Left forelimb (tissue), 1 donor: ENCODE results near the gene HSPD1.
"Not testable (repeated sequence)": the region's sequence is repeated elsewhere in the genome, so short reads cannot be mapped to it uniquely, and the experiment has no call there.

ENCODE experiments used
- DNase-seq: peaks from one replicate; pipeline ENCODE4 v3.0.0-alpha.2; 2018; ENCODE audit warnings: low spot score

Gene HSPD1

DNA sequence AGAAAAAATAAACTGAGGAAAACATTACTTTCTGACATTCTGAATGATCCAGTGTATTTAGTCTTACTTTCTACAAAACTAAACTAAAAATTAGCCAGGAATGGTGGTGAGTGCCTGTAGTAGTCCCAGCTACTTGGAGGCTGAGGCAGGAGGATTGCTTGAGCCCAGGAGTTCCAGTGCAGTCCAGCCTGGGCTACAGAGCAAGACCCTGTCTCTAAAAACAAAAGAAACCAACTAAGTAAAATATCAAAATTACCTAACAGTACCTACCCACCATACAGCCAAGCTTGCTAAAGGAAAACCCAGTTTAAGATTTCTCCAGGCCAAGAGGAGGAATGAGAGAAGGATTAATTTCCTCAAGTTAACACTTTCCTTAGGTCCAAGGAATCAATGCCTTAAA lies 2.9 kb downstream of the HSPD1 start:
- DNase-seq: no peak

DNA sequence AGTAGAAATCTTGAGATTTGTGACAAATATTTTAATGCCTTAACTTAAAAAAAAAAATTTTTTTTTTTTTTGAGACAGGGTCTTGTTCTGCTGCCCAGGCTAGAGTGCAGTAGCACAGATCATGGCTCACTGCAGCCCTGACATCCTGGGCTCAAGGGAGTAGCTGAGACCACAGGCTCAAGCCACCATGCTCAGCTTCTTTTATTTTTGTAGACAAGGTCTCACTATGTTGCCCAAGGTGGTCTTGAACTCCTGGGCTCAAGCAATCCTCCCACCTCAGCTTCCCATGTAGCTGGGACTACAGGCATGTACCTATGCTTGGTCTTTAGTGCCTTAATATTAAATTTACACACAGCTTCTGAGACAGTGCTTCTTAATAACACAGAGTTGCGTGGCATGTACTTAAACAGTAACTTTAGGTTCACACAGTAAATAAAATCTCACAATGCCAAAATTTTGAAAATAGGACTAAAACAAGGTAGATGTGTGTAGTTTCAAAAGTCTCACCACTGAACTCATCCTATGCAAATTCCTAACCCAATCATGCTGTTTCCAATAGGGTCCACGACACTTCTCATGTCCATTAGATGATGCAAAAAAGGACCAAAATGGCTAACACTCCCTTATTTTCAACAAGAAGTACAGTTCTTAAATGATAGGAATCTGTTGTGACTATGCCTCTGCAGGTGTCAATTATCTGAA lies 4.1 kb downstream of the HSPD1 start:
- DNase-seq: no peak

DNA sequence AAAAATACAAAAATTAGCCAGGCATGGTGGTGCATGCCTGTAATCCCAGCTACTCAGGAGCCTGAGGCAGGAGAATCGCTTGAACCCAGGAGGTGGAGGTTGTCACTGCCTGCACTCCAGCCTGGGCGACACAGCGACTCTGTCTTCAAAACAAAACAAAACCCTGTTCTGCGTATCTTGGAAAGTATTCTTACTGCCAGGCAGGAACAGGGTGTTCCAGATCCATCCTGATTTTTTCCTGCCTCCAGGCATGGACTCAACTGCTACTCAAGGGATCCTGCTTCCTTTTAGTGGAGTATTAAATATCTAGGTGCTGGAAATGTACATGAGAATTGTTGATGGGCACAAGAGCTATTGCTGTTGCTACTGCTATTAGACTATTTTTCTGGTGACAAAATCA lies 12.3 kb downstream of the HSPD1 start:
- DNase-seq: no peak

DNA sequence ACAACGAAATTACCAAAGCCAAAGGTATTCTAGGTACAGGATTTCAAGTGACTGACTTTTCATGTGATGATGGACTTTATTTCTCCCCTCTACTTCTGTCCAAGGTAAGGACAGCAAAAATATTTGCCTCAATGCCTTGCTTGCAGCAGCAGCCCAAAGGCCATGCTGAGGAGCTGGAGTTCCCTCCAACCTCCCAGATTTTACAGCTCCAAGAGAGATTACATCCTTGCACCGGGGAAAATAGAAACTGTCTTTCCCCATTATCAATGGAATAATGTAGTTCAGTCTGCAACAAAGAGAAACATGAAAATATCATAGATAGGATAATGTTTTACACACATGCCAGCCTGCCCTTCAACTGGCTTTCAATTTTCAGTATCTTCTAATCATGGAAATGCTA lies 13.5 kb downstream of the HSPD1 start:
- no peak for DNase-seq

DNA sequence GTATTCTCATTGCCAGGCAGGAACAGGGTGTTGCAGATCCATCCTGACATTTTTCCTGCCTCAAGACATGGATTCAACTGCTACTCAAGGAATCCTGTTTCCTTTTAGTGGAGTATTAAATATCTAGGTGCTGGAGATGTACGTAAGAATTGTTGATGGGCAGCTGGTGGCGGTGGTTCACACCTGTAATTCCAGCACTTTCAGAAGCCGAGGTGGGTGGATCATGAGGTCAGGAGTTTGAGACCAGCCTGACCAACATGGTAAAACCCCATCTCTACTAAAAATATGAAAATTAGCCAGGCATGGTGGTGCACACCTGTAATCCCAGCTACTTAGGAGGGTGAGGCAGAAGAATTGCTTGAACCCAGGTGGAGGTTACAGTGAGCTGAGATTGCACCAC lies 15.4 kb downstream of the HSPD1 start:
- DNase-seq: not testable (repeated sequence)

DNA sequence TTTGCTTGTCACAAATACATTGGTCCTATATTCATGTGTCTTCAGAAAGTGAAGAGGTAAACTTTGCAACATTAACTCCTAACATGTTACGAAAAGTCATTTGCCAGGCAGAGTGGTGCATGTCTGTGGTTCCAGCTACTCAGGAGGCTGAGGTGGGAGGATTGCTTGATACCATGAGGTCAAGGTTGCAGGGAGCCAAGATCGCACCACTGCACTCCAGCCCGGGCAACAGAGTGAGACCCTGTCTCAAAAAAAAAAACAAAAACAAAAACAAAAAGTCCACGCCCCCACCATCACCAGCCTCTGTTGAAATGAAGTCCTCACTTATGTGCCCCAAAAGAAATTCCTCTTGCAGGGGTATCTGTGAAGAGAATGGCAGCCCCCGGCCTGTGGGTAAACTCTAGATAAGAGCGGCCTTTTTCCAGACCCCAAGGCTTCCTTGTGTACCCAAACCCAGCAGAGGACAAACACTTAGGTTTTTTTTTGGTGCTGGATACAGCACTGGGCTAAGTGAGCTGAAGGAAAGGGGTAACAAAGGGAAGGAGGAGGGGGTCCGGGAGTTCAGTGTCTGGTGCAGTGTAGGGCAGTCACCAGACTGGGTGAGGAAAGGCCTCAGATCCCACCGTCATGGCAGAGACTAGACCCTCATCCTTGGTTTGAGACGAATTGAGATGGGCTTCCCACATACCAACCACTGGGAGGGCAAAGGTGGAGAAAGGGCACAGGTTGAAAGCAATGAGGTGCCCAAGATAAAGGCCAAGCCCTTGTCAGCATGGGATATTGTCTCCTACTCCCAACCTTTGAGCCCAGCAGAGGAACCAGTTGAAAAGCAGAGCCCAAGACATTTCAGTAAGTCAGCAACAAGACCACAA lies 19.2 kb downstream of the HSPD1 start:
- no peak for DNase-seq

DNA sequence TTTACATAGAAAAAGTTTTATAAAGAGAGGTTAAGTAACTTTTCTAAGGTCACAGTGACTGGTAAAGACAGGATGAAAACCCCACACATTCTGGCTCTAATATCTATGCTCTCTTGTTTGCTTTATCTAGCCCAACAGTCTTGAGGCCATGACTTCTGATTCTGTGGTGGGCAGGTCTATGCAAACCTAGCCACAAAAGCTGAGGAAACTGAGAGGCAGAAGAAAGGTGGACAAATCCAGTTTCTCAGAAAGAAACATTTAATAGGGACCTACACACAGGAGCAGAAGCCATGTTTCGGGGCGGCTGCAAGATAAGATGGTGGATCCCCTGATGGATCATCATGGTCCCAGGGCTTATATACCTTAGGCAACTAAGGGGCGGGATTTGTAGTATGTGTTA lies 21.8 kb downstream of the HSPD1 start:
- DNase-seq: no peak

DNA sequence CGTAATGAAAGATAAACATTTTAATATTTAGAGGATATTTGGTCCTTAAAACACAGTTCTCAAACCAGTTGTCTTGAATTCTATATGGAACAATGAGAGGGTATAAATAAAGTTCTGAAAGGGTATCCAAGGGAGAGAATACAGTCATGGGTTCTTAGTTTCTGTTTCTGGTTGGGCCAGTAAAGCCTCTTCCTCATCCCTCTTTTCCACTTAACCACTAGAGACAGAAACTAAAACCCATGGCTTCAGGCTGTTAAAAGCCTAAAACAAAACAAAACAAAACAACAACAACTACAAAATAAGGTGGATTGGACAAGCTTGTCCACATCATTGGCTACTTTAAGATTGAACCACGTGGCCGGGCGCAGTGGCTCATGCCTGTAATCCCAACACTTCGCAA lies 27.5 kb downstream of the HSPD1 start:
- no peak for DNase-seq

DNA sequence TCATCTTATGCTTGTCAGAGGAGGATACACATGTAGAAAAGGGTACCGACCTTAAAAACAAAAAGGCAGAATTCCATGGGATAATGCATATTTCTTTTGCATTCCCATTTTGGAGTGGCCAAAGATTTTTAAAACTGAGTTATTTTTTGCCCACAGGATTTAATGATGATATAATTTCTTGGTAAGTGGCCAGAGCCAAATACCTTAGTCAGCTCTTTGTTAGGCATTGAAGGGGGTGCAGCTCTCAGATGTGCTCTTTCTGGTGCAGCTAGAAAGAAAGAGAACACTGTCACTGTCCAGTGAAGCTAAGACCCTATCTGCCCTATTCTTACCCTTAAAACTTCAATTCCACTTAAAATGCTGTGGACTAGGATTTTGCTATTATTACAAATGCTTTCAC lies 35.5 kb downstream of the HSPD1 start:
- no peak for DNase-seq

DNA sequence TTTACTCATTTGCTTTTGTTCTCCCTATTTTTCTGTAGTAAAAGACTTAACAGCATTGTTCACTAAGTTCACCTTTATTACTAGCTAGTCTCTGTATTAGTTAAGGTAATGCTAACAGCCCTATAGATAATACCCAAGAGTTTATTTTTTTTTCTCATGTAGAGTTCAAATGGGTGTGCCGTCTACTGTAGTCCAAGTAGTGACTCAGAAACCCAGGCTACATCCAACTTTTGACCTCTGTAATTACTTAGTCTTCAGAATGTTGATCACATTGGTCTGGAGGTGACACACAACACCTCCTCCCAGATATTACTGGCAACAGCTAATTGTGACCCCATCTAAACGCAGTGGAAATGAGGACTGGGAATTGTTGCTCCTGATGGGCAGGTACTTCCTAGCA lies 38.6 kb downstream of the HSPD1 start:
- no peak for DNase-seq

DNA sequence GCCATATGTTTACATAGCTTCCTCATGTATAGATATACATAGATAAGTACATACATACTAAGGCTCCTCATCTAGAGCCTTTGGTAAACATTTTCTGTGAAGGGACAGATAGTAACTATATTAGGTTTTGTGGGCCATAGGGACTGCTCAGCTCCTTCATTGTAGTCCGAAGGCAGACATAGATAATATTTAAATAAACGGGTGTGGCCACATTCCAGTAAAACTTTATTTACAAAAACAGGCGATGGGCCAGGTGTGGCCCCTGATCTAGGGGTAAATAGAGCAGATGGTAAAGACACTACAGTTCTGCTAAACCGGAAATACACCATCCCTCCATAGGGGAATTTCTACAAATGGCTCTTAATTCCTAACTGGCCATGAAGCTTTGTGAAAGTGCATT lies 39.0 kb downstream of the HSPD1 start:
- no peak for DNase-seq

DNA sequence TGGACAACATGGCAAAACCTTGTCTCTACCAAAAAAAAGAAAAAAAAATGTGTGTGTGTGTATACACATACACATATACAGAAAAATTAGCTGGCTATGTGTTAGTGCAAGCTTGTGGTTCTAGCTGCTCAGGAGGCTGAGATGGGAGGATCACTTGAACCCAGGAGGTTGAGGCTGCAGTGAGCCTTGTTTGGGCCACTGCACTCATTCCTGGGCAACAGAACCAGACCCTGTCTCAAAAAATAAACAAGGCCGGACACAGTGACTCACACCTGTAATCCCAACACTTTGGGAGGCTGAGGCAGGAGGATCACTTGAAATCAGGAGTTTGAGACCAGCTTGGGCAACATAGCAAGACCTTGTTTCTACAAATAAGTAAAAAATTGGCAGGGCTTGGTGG lies 44.2 kb downstream of the HSPD1 start:
- DNase-seq: no peak

DNA sequence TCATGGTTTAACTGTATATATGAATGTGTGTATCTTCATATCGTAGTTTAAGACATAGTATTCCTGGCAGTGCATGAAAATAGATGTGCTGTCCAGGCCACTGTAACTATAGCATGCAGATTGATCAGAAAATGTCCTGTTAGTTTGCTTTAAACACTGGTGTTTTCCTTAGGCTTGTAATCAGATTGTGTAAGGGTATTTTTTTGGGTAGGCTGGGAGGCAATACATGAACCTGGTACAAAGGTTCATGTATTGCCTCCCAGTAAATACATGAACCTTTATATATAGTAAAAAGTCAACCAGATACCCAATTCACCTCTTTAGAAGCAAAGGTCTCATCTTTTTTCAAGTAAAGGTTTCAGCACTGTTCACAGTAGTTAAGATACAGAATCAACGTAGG lies 44.7 kb downstream of the HSPD1 start:
- no peak for DNase-seq

DNA sequence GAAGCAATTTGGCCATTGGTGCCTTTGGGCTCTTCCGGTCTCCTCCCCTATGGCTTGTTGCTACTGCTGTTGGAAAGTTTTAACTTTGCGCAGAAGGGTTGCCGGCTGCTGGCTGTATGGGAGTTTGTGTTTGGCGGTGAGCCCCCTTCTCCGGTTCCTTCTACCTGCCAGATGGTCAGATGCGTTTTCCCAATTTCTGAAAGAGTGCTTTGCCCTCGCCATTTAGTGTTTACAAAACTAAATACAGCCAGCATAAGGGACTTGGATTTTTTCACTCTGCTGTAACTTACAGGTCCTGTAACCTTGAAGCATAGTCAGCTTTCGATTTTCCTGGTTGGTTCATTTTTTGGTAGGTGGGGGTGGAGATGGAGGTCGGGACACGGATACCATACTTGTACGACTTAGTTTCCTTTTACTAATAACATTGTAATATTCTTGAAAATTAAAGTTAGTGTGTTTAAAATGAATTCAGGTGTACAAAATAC lies 45.7 kb downstream of the HSPD1 start:
- peak; percentile 81 for DNase-seq

DNA sequence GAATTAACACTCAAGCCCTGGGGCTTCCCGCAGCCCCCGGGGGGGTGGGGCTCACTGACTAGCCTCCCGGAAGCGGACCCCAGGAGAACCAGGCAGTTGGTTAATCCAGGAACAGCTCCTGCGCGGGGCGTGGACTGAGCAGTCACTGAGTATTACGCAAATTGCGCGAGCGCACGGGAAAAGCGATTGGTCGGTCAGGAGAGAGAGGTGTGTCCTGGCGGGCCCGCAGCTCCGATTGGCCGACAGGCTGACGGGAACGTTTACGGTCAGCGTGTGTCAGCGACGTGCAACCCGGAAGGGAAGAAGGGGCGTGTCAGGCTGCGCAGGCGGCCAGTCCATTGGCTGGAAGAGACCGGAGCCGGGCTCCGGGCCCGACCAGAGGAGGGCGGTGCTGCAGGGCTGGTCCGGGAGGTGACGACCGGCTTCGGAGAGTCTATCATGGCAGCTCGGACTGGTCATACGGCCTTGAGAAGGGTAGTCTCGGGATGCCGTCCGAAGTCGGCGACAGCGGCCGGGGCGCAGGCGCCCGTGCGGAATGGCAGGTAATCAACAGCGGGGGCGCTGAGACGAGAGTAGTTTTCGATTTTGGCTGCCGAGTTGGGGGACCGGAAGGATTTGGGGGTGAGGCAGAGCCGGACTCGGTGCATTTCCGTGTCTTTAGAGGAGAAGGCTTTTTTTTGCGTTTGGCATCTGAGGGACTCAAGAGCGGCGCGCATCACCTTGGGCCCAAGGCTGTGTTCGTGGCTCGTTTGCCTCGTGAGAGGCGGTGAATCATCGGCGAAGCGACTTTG lies 46.3 kb downstream of the HSPD1 start, which contains the start of gene COQ10B:
Gene COQ10B (plus strand): TSS at position 430 of the 791 bp plus-strand sequence. CDS start 9 bp downstream, at position 439.
- DNase-seq: peak; percentile 99

DNA sequence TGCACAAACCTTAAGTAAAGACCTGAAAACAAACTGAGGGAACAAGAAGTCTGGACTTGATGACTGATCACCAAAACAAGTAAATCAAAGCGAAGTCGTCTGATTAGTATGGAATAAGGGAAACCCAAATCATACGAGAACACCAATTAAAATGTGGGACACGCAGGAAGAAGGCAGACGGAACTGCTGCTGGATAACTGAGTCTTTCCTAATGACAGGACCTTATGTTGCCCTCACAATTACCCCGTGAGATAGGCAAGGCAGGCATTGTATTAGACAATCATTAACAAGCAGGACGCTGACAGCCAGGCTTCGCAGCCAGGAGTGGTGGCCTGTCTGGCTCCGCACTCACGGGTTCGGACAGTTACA lies 46.9 kb downstream of the HSPD1 start:
- DNase-seq: no peak

DNA sequence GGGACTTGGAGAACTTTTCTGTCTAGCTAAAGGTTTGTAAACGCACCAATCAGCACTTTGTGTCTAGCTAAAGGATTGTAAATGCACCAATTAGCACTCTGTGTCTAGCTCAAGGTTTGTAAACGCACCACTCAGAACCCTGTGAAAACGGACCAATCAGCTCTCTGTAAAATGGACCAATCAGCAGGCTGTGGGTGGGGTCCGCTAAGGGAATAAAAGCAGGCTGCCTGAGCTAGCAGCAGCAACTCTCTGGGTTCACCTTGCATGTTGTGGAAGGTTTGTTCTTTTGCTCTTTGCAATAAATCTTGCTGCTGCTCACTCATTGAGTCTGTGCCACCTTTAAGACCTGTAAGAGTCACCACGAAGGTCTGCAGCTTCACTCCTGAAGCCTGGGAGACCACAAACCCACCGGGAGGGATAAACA lies 48.7 kb downstream of the HSPD1 start:
- DNase-seq: not testable (repeated sequence)

DNA sequence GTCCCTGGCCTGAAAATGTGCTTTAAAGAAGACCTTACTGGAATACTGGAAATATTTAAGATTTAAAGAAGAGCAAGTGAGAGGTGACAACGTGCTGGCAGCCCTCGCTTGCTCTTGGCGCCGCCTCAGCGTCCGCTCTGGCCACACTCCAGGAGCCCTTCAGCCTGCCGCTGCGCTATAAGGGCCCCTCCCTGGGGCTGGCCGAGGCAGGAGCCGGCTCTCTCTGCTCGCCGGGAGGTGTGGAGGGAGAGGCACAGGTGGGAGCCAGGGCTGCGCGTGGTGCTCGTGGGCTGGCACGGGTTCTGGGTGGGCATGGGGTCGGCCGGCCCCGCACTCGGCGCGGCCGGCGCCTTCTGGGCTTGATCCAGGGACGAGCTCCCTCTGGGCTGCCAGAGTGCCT lies 49.2 kb downstream of the HSPD1 start:
- DNase-seq: no peak

DNA sequence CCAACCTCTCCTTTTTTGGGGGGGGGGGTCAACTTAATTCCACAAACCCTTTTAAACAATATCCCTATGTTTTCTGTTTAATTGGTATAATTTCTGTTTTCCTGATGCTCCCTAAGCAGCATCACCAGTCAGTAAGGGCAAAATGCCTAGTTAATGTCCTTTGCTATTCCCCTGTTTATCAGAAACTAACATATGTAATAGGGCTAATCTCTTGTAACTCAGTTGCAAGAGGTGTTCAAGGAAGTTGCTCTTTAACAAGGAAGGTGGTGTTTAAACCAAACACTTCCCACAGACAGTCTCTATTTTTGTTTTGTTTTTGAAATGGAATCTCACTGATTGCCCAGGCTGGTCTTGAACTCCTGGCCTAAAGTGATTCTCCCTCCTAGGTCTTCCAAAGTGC lies 52.8 kb downstream of the HSPD1 start:
- no peak for DNase-seq

DNA sequence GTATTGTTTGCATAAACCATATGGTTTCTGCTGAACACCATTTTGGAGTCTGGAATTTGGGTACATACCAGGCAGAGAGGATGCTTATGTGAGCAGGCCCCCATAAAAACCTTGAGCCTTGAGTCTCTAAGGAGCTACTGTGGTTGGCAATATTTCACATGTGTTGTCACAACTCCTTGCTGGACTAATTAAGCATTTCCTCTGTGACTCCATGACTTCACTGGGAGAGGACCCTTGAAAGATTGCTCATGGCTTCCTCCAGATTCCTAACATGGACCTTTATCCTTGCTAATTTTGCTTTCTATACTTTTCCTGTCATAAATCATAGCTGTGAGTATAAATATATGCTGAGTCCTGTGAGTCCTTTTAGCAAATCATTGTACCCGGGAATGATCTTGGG lies 53.9 kb downstream of the HSPD1 start:
- no peak for DNase-seq

DNA sequence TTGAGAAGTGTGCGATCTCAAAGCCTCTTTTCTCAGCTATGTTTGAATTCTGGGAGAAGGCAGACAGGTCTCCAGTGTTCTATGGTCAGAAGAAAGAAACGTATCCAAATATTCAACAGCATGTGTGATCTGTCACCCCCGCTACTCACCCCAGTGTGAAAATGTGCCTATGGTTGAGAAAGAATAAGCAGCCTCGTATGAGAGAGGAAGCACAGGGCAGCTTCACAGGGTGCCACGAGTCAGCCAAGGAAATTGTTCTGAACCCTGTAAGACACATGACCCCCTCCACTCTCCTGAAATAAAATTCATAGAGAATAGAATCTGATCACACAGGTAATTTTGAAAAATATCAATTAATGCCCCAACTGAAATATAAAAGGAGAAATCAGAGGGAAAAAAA lies 56.8 kb downstream of the HSPD1 start:
- DNase-seq: no peak

DNA sequence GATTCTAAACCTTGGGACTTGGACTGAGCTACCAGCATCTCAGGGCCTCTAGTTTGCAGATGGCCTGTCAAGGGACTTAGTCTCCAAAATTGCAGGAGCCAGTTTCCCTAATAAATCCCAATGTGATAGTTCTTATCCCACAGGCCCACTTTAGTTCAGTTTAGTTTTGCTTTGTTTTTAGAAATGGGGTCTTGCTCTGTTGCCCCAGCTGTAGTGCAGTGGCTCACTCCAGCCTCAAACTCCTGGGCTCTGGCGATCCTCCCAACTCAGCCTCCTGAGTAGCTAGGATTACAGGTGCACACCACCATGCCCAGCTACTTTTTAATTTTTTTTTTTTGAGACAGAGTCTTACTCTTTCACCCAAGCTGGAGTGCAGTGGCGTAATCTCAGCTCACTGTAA lies 62.3 kb downstream of the HSPD1 start:
- DNase-seq: no peak
